ENCODE results near the gene SMURF1.

DNA sequence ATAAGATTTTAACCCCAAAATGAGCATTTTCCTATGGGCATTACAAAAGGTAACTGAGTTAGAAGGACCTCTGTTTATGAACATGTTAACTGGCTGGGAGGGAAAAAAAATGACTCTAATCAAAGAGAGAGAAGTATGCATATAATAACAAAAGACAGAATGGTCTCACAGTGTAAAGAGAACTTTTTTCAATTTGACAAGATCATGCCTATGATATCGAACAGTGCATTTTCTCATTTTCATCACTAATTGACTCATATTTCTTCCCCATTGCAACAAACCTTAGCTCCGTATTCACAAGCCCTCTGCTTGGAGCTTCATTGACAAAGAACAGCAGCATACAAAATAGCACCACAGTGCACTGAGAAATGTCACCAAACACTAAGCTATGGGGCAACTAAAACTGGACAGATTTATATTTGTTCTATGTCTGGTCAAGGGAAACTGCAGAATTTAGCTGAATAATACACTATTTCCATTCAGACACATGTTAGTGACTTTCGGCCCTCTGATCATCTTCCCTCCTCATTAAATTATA, 45.6 kb downstream of the SMURF1 start:
- TF ChIP-seq, protein P1, sequence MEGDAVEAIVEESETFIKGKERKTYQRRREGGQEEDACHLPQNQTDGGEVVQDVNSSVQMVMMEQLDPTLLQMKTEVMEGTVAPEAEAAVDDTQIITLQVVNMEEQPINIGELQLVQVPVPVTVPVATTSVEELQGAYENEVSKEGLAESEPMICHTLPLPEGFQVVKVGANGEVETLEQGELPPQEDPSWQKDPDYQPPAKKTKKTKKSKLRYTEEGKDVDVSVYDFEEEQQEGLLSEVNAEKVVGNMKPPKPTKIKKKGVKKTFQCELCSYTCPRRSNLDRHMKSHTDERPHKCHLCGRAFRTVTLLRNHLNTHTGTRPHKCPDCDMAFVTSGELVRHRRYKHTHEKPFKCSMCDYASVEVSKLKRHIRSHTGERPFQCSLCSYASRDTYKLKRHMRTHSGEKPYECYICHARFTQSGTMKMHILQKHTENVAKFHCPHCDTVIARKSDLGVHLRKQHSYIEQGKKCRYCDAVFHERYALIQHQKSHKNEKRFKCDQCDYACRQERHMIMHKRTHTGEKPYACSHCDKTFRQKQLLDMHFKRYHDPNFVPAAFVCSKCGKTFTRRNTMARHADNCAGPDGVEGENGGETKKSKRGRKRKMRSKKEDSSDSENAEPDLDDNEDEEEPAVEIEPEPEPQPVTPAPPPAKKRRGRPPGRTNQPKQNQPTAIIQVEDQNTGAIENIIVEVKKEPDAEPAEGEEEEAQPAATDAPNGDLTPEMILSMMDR (IDR thresholded peaks at IDR 0.05) = no peak
- TF ChIP-seq POLR2AphosphoS5 (IDR thresholded peaks at IDR 0.05) (no peak), POLR2A (IDR thresholded peaks at IDR 0.05; ENCODE audit: low read depth) (no peak), EP300 (IDR thresholded peaks at IDR 0.05) (no peak)

Measured in esophagus muscularis mucosa (tissue), 4 donors.